DND-41 (cell line): Measurements from ENCODE around the gene COPE.
A peak's percentile ranks its signal among the peaks of the same experiment; 100 is the strongest.

Source experiments
- ATAC-seq: fragments of 200-7000 bp; cut with Tn5 transposase; 3 replicates; pipeline ENCODE4 v1.9.1; 2021; ENCODE audit warnings: low read depth; ENCODE audit not compliant: insufficient read depth
- DNase-seq: peaks from one replicate; pipeline ENCODE4 v3.0.0-alpha.2; 2020
- H2AFZ ChIP-seq: 2 replicates; pipeline ENCODE4 v1.6.0; 2012; ENCODE audit warnings: low read depth, low read length
- H3K27ac ChIP-seq: 2 replicates; pipeline ENCODE4 v1.5.1; 2012; ENCODE audit warnings: low read length, inconsistent platforms
- H3K27me3 ChIP-seq: fragments of 200-600 bp; sonication (generic); 2 replicates; pipeline ENCODE4 v1.6.0; 2012; ENCODE audit warnings: low read length, mild to moderate bottlenecking, inconsistent platforms; ENCODE audit not compliant: insufficient read depth, poor library complexity
- H3K36me3 ChIP-seq: 2 replicates; pipeline ENCODE4 v1.5.1; 2012; ENCODE audit warnings: low read length, inconsistent platforms; ENCODE audit not compliant: insufficient read depth
- H3K4me1 ChIP-seq: 2 replicates; pipeline ENCODE4 v1.5.1; 2012; ENCODE audit warnings: mild to moderate bottlenecking, low read length; ENCODE audit not compliant: insufficient read depth
- H3K4me2 ChIP-seq: 2 replicates; pipeline ENCODE4 v1.6.0; 2012; ENCODE audit warnings: mild to moderate bottlenecking, moderate library complexity, low read length, inconsistent platforms; ENCODE audit not compliant: insufficient read depth
- H3K4me3 ChIP-seq, 2 experiments: fragments of 200-600 bp in 1 of 2; shearing (Covaris generic) in 1 of 2; 2 replicates each; pipeline ENCODE4 v1.5.1; 2012 to 2016; ENCODE audit warnings: inconsistent platforms in 2 of 2, low read length in 2 of 2, mild to moderate bottlenecking in 2 of 2, low read depth in 1 of 2, moderate library complexity in 1 of 2
- H3K79me2 ChIP-seq: 2 replicates; pipeline ENCODE4 v1.6.0; 2012; ENCODE audit warnings: low read length, inconsistent platforms; ENCODE audit not compliant: insufficient read depth
- H3K9ac ChIP-seq: 2 replicates; pipeline ENCODE4 v1.6.0; 2012; ENCODE audit warnings: low read depth, mild to moderate bottlenecking, inconsistent platforms, low read length, moderate library complexity
- H3K9me3 ChIP-seq: 2 replicates; pipeline ENCODE4 v1.5.1; 2012; ENCODE audit warnings: low read length, moderate library complexity, mild to moderate bottlenecking, inconsistent platforms; ENCODE audit not compliant: insufficient read depth, severe bottlenecking
- H4K20me1 ChIP-seq: 2 replicates; pipeline ENCODE4 v1.6.0; 2012; ENCODE audit warnings: low read length; ENCODE audit not compliant: insufficient read depth
- CTCF ChIP-seq: IDR thresholded peaks from 2 replicates; pipeline ENCODE4 v1.5.1; 2012; ENCODE audit warnings: borderline replicate concordance, low read length, moderate library complexity, mild to moderate bottlenecking; ENCODE audit not compliant: poor library complexity, severe bottlenecking; ENCODE audit errors: extremely low read depth
- EZH2 ChIP-seq: IDR thresholded peaks from 3 replicates; pipeline ENCODE4 v1.6.1; 2012; ENCODE audit warnings: borderline replicate concordance, low read depth, mild to moderate bottlenecking, moderate library complexity, low read length, inconsistent platforms; ENCODE audit not compliant: severe bottlenecking

COPE gene

GRCh38 chr19:18932216-18932841 is 13.1 kb upstream of the COPE start:
- Histone ChIP-seq H3K9ac (no peak overlapping the region), H3K4me2 (no peak overlapping the region), H3K4me1 (no peaks in the 10 kb centered on the region), H3K27ac (no peak overlapping the region), H3K27me3 (no peaks in the 10 kb centered on the region), H4K20me1 (no peaks in the 10 kb centered on the region), H3K79me2 (no peaks in the 10 kb centered on the region), H2AFZ (no peak overlapping the region), H3K4me3 (no peak overlapping the region), H3K9me3 (no peaks in the 10 kb centered on the region), H3K36me3 (peaks cover 15% of the 10 kb centered on the region; the same call in 1 of the 2 replicates)
- DNase-seq: peak; percentile 58
- no peak for TF ChIP-seq CTCF
- no peak for TF ChIP-seq EZH2
- peak; percentile 75 for ATAC-seq

DNA sequence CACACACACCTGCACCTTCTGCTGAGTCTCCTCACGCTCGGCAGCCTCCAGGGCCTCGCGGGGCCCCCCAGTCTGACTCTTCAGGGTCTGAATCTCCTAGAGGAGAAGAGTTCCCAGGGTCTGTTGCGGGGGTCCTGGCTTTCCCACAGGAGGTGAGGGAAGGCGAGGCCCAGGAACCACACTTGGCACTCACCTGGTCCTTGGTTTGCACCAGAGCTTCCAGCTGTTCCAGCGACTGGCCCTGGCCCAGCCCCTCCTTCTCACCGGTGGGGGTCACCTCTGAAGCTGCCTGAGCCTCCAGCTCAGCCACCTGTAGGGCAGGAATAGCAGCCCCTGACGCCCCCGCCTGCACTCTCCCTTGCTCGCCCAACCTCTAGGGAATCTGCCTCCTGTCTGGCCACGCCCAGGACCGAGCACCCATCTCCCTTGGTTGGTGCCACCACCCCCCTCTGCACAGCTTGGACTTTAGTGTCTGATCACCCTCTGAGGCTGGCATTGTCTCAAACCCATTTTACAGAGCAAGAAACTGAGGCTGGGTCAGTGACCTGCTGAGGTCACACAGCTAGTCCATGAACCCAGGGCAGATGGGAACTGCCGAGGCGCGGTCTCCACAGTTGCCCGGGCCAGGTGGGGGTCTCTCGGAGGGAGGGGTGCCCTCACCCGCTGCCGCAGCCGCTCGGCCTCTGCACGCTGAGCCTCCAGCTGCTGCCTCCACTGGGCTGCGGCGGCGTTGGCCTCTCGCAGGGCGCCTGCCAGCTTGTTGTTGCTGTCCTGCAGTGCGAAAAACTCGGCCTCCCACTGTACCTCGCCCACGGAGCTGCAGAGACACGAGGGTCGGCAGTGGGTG is 12.4 kb upstream of the COPE start:
- Histone ChIP-seq H3K27ac (no peak overlapping the region), H2AFZ (no peak overlapping the region), H3K9me3 (no peaks in the 10 kb centered on the region), H4K20me1 (no peaks in the 10 kb centered on the region), H3K36me3 (peaks cover 20% of the 10 kb centered on the region), H3K27me3 (no peaks in the 10 kb centered on the region), H3K79me2 (no peaks in the 10 kb centered on the region), H3K4me1 (no peaks in the 10 kb centered on the region), H3K9ac (no peak overlapping the region), H3K4me2 (no peak overlapping the region), H3K4me3 (no peak overlapping the region)
- no peak for TF ChIP-seq CTCF
- TF ChIP-seq EZH2: no peak
- ATAC-seq: no peak
- DNase-seq: no peak

GRCh38 chr19:18929311-18929710 is 10.1 kb upstream of the COPE start:
- H3K4me2 ChIP-seq: no peak overlapping the region
- H3K27me3 ChIP-seq: no peaks in the 10 kb centered on the region
- ATAC-seq (peak; percentile 17; the same call in 1 of the 3 replicates), DNase-seq (no peak)
- no peak overlapping the region for H2AFZ ChIP-seq
- H3K9me3 ChIP-seq: no peaks in the 10 kb centered on the region
- no peaks in the 10 kb centered on the region for H4K20me1 ChIP-seq
- H3K4me1 ChIP-seq: no peaks in the 10 kb centered on the region
- H3K79me2 ChIP-seq: no peaks in the 10 kb centered on the region
- H3K9ac ChIP-seq: no peak overlapping the region
- TF ChIP-seq CTCF: no peak
- TF ChIP-seq EZH2: no peak
- no peak overlapping the region for H3K4me3 ChIP-seq
- H3K36me3 ChIP-seq: peaks cover 37% of the 10 kb centered on the region
- no peak overlapping the region for H3K27ac ChIP-seq
